H1 (cell line): ENCODE measurements around the gene RAB3GAP1. TPM values are rescaled to one million over a fixed set of nuclear protein-coding genes. Genes with fewer than 3 reads are reported as not detected.

Source experiments
- CTCF ChIA-PET: fragments of 300-600 bp; sonication (Branson Sonifier 250); formaldehyde crosslinking; loops from one replicate; lab custom pipeline; 2021; ENCODE audit not compliant: partially characterized antibody; lab: Charles Lee
- POLR2A ChIA-PET: fragments of 300-600 bp; sonication (Branson Sonifier 250); formaldehyde crosslinking; loops from one replicate; lab custom pipeline; 2021; ENCODE audit warnings: inconsistent platforms; ENCODE audit not compliant: partially characterized antibody; lab: Charles Lee
- DNase-seq, 2 experiments: peaks; one replicate each; pipeline versions ENCODE4 v3.0.0 to v3.0.0-alpha.2; 2010 to 2022; ENCODE audit warnings: low spot score in 2 of 2, low read depth in 1 of 2, mixed read lengths in 1 of 2
- FAIRE-seq: peaks from 2 replicates; lab custom pipeline; 2011; peaks lifted over from hg19 to GRCh38; lab: Jason Lieb, UNC
- H2AFZ ChIP-seq: 2 replicates; pipeline ENCODE4 v1.8.1; 2012; ENCODE audit warnings: low read length, inconsistent platforms
- H2AK5ac ChIP-seq: 2 replicates; pipeline ENCODE4 v1.6.1; 2013; ENCODE audit warnings: low read depth, low read length
- H2BK120ac ChIP-seq: replicated peaks from 2 replicates; pipeline ENCODE3; 2013; ENCODE audit warnings: low read depth, low read length, inconsistent platforms
- H2BK12ac ChIP-seq: 2 replicates; pipeline ENCODE4 v1.6.1; 2013; ENCODE audit warnings: low read depth, low read length
- H2BK15ac ChIP-seq: 2 replicates; pipeline ENCODE4 v1.6.1; 2013; ENCODE audit warnings: low read length
- H2BK20ac ChIP-seq: 2 replicates; pipeline ENCODE4 v1.6.1; 2013; ENCODE audit warnings: low read length
- H2BK5ac ChIP-seq: 2 replicates; pipeline ENCODE4 v1.6.1; 2013; ENCODE audit warnings: low read depth, low read length
- H3K14ac ChIP-seq: 2 replicates; pipeline ENCODE4 v1.6.1; 2013; ENCODE audit warnings: inconsistent platforms; ENCODE audit not compliant: insufficient read length
- H3K18ac ChIP-seq: 2 replicates; pipeline ENCODE4 v1.6.1; 2013; ENCODE audit warnings: low read length; ENCODE audit errors: extremely low read depth
- H3K23ac ChIP-seq: 2 replicates; pipeline ENCODE4 v1.6.1; 2013; ENCODE audit warnings: inconsistent platforms; ENCODE audit not compliant: insufficient read length
- H3K23me2 ChIP-seq: 2 replicates; pipeline ENCODE4 v1.6.1; 2013; ENCODE audit warnings: low read depth, low read length
- H3K27ac ChIP-seq: 2 replicates; pipeline ENCODE4 v1.6.1; 2011; ENCODE audit warnings: low read depth, low read length, inconsistent platforms
- H3K27me3 ChIP-seq, 4 experiments: replicated peaks in 1 of 4; 1 replicate in 1 of 4; 2 replicates in 3 of 4; pipeline versions ENCODE4 v1.6.1 to v1.8.1; 2011 to 2013; ENCODE audit warnings: low read length in 3 of 4, mild to moderate bottlenecking in 3 of 4, inconsistent platforms in 2 of 4, mixed read lengths in 2 of 4, moderate library complexity in 1 of 4; ENCODE audit not compliant: control insufficient read depth in 3 of 4, insufficient read depth in 3 of 4; ENCODE audit errors: extremely low read depth in 1 of 4
- H3K36me3 ChIP-seq, 4 experiments: 2 replicates each; pipeline versions ENCODE4 v1.6.1 to v1.8.1; 2011 to 2013; ENCODE audit warnings: mild to moderate bottlenecking in 4 of 4, low read length in 3 of 4, moderate library complexity in 2 of 4, control low read depth in 1 of 4, inconsistent platforms in 1 of 4; ENCODE audit not compliant: insufficient read depth in 4 of 4, control insufficient read depth in 2 of 4
- H3K4ac ChIP-seq: replicated peaks from 2 replicates; pipeline ENCODE3; 2013; ENCODE audit warnings: low read length, low read depth, mixed read lengths, inconsistent platforms; ENCODE audit not compliant: insufficient read length
- H3K4me1 ChIP-seq, 4 experiments: replicated peaks in 1 of 4; 1 replicate in 1 of 4; 2 replicates in 3 of 4; pipeline versions ENCODE4 v1.6.1 to v1.8.1; 2011 to 2013; ENCODE audit warnings: low read length in 3 of 4, inconsistent platforms in 2 of 4, mixed read lengths in 1 of 4; ENCODE audit not compliant: insufficient read depth in 4 of 4, control insufficient read depth in 3 of 4
- H3K4me2 ChIP-seq, 2 experiments: 2 replicates each; pipeline versions ENCODE4 v1.6.1 to v1.8.1; 2011 to 2013; ENCODE audit warnings: low read depth in 2 of 2, low read length in 2 of 2, control low read depth in 1 of 2, inconsistent platforms in 1 of 2, mild to moderate bottlenecking in 1 of 2; ENCODE audit not compliant: insufficient read depth in 1 of 2
- H3K4me3 ChIP-seq, 4 experiments: fragments of 200-600, 300-600 bp in 1 of 4; sonication (generic), shearing (Covaris generic), sonication (Bioruptor Twin) in 1 of 4; 2 replicates each; pipeline versions ENCODE4 v1.5.1 to v1.8.1; 2011 to 2016; ENCODE audit warnings: low read length in 4 of 4, low read depth in 3 of 4, control low read depth in 2 of 4, inconsistent platforms in 2 of 4, mild to moderate bottlenecking in 2 of 4, mixed read lengths in 1 of 4, moderate library complexity in 1 of 4; ENCODE audit not compliant: insufficient read depth in 2 of 4; ENCODE audit errors: extremely low read depth in 1 of 4
- H3K56ac ChIP-seq: replicated peaks from 2 replicates; pipeline ENCODE3; 2013; ENCODE audit warnings: low read depth, mild to moderate bottlenecking, mixed read lengths, low read length, inconsistent platforms; ENCODE audit not compliant: insufficient read length
- H3K79me1 ChIP-seq: 2 replicates; pipeline ENCODE4 v1.6.1; 2013; ENCODE audit warnings: low read depth, low read length, control low read depth
- H3K79me2 ChIP-seq, 2 experiments: 2 replicates each; pipeline versions ENCODE4 v1.6.1 to v1.8.1; 2012 to 2013; ENCODE audit warnings: low read length in 2 of 2, mild to moderate bottlenecking in 2 of 2, inconsistent platforms in 1 of 2; ENCODE audit not compliant: insufficient read depth in 2 of 2, control insufficient read depth in 1 of 2
- H3K9ac ChIP-seq, 4 experiments: replicated peaks in 1 of 4; 1 replicate in 1 of 4; 2 replicates in 3 of 4; pipeline versions ENCODE4 v1.6.1 to v1.8.1; 2011 to 2013; ENCODE audit warnings: low read depth in 3 of 4, low read length in 3 of 4, control low read depth in 2 of 4, mild to moderate bottlenecking in 2 of 4, moderate library complexity in 2 of 4, inconsistent platforms in 1 of 4; ENCODE audit errors: extremely low read depth in 1 of 4
- H3K9me3 ChIP-seq, 2 experiments: 2 replicates each; pipeline versions ENCODE4 v1.6.1 to v1.8.1; 2012 to 2013; ENCODE audit warnings: mild to moderate bottlenecking in 2 of 2, moderate library complexity in 2 of 2, control low read depth in 1 of 2, inconsistent platforms in 1 of 2, low read depth in 1 of 2, low read length in 1 of 2, mixed read lengths in 1 of 2; ENCODE audit not compliant: insufficient read depth in 2 of 2
- H4K20me1 ChIP-seq, 2 experiments: replicated peaks in 1 of 2; 2 replicates each; pipeline versions ENCODE3 to v1.8.1; 2011 to 2013; ENCODE audit warnings: inconsistent platforms in 2 of 2, low read length in 2 of 2, mild to moderate bottlenecking in 1 of 2; ENCODE audit not compliant: insufficient read depth in 2 of 2, control insufficient read depth in 1 of 2
- H4K5ac ChIP-seq: 2 replicates; pipeline ENCODE4 v1.6.1; 2013; ENCODE audit warnings: low read length, low read depth, mixed read lengths, inconsistent platforms; ENCODE audit not compliant: insufficient read length
- H4K8ac ChIP-seq: 2 replicates; pipeline ENCODE4 v1.8.0; 2013; ENCODE audit warnings: mild to moderate bottlenecking, moderate library complexity, low read length, inconsistent platforms; ENCODE audit not compliant: insufficient read depth; ENCODE audit errors: extremely low read depth
- H4K91ac ChIP-seq: replicated peaks from 2 replicates; pipeline ENCODE3; 2013; ENCODE audit warnings: low read length, mixed read lengths, inconsistent platforms; ENCODE audit not compliant: insufficient read length
- CHD1 ChIP-seq: IDR thresholded peaks from 2 replicates; pipeline ENCODE4 v1.6.1; 2012; ENCODE audit warnings: low read depth, low read length, improper control_type of control experiment
- KDM1A ChIP-seq: fragments of 200-600, 300-600 bp; sonication (generic); IDR thresholded peaks from 2 replicates; pipeline ENCODE4 v1.7.1; 2016; ENCODE audit warnings: mild to moderate bottlenecking, low read length, borderline replicate concordance
- POLR2AphosphoS5 ChIP-seq: IDR thresholded peaks from 2 replicates; pipeline ENCODE4 v1.6.1; 2011; ENCODE audit warnings: low read depth, low read length
- RAD21 ChIP-seq, 2 experiments: IDR thresholded peaks in 1 of 2; conservative IDR thresholded peaks in 1 of 2; 2 replicates each; pipeline ENCODE4 v1.6.1; 2011; ENCODE audit warnings: low read depth in 2 of 2, low read length in 2 of 2, improper control_type of control experiment in 1 of 2, inconsistent platforms in 1 of 2, mild to moderate bottlenecking in 1 of 2, moderate library complexity in 1 of 2
- SIRT6 ChIP-seq: IDR thresholded peaks from one replicate; pipeline ENCODE4 v1.7.1; 2012; ENCODE audit warnings: low read length, inconsistent platforms
- TCF12 ChIP-seq: IDR thresholded peaks from 2 replicates; pipeline ENCODE4 v1.6.1; 2011; ENCODE audit warnings: low read depth, mild to moderate bottlenecking, low read length
- YY1 ChIP-seq: IDR thresholded peaks from 2 replicates; pipeline ENCODE4 v1.6.1; 2011; ENCODE audit warnings: low read depth, mild to moderate bottlenecking, low read length
- WGBS, 2 experiments: shearing (Covaris generic) in 1 of 2; methylation state at CpG; one replicate each; pipeline versions ENCODE4 v1.1.6 to v1.1.7; 2013 to 2015; ENCODE audit warnings: low lambda C conversion rate in 2 of 2, mixed read lengths in 2 of 2, inconsistent platforms in 1 of 2, low coverage in 1 of 2, missing lambda C conversion rate in 1 of 2; ENCODE audit not compliant: insufficient replicate concordance in 2 of 2, insufficient coverage in 1 of 2, insufficient read length in 1 of 2; ENCODE audit errors: extremely low coverage in 1 of 2, missing lambda C conversion rate in 1 of 2; 5-methylcytosine and 5-hydroxymethylcytosine counted together
- polyA plus RNA-seq, 7 experiments: library from polyadenylated mRNA; depleted of rRNA in 3 of 7; stranded (reverse) in 5 of 7; unstranded in 2 of 7; fragments of >200 nt in 5 of 7; fragments of 200-250 nt in 2 of 7; gene quantifications; 1 replicate in 5 of 7; 2 replicates in 1 of 7; 4 replicates in 1 of 7; pipeline versions ENCODE4 v1.2.1 to v1.2.3, GENCODE V29; 2011 to 2013; ENCODE audit warnings: missing spikeins in 2 of 7, mixed read lengths in 2 of 7
- total RNA-seq: library from RNA; stranded (reverse); fragmentation: NEBNext Ultra II Directional; extraction: Animal tissue kit (Norgen Biotek cat#: 25700); gene quantifications from 2 replicates; pipeline ENCODE4 v1.2.1, GENCODE V29; 2021

The RAB3GAP1 gene
- total and polyA plus RNA-seq, 2 of the 8 experiments (the other 6 are each of a cell fraction or from before 2014, with no cell fraction given): 9.8 to 28.6 TPM

GRCh38 chr2:135157856-135158255 is 105.8 kb downstream of the RAB3GAP1 start:
- Histone ChIP-seq H2BK20ac (no peak overlapping the region), H3K27ac (no peak overlapping the region), H3K9ac (no peak overlapping the region), H3K79me1 (no peaks in the 10 kb centered on the region), H2BK12ac (no peak overlapping the region), H3K4me2 (no peak overlapping the region), H4K20me1 (no peaks in the 10 kb centered on the region), H4K91ac (no peak overlapping the region), H3K56ac (no peak overlapping the region), H2AFZ (no peak overlapping the region), H2BK15ac (no peak overlapping the region), H3K14ac (no peak overlapping the region), H3K27me3 (peaks cover 0 to 2% (median 0%) of the 10 kb centered on the region in 4 experiments; a peak in 1 of 7 replicates), H3K4ac (no peak overlapping the region), H3K79me2 (no peaks in the 10 kb centered on the region), H2BK120ac (no peak overlapping the region), H3K23ac (no peak overlapping the region), H4K8ac (no peak overlapping the region), H3K4me1 (no peaks in the 10 kb centered on the region), H4K5ac (no peak overlapping the region), H2AK5ac (no peak overlapping the region), H3K4me3 (no peak overlapping the region), H2BK5ac (no peak overlapping the region), H3K23me2 (no peaks in the 10 kb centered on the region), H3K36me3 (peaks cover 0 to 45% (median 5%) of the 10 kb centered on the region in 4 experiments; a peak in 3 of 8 replicates), H3K18ac (no peak overlapping the region), H3K9me3 (no peaks in the 10 kb centered on the region)
- no peak for DNase-seq
- CTCF ChIA-PET: no interaction called here
- 96% methylated on average over 3 of the region's 3 CpGs; no CpG with 5 or more reads in 1 of the 2 experiments for WGBS, 2 experiments
- POLR2A ChIA-PET: no interaction called here
- TF ChIP-seq POLR2AphosphoS5 (no peak), SIRT6 (no peak), KDM1A (no peak), RAD21 (IDR thresholded peaks at IDR 0.05 in 1 of 2, conservative IDR thresholded peaks at IDR 0.05 in 1 of 2; ENCODE audit: low read depth in 2 of 2, low read length in 2 of 2) (no peak), CHD1 (no peak), TCF12 (no peak), YY1 (no peak)
- no peak for FAIRE-seq
